GM19351 (cell line): ENCODE data around the gene MALAT1.
"Not testable (repeated sequence)": the region's sequence is repeated elsewhere in the genome, so short reads cannot be mapped to it uniquely, and the experiment has no call there.

Experiments
- ATAC-seq: cut with Tn5 transposase; IDR thresholded peaks from one replicate; pipeline ENCODE4 v1.9.1; 2021; ENCODE audit warnings: mild to moderate bottlenecking, moderate library complexity; ENCODE audit not compliant: unreplicated experiment

Gene MALAT1

DNA sequence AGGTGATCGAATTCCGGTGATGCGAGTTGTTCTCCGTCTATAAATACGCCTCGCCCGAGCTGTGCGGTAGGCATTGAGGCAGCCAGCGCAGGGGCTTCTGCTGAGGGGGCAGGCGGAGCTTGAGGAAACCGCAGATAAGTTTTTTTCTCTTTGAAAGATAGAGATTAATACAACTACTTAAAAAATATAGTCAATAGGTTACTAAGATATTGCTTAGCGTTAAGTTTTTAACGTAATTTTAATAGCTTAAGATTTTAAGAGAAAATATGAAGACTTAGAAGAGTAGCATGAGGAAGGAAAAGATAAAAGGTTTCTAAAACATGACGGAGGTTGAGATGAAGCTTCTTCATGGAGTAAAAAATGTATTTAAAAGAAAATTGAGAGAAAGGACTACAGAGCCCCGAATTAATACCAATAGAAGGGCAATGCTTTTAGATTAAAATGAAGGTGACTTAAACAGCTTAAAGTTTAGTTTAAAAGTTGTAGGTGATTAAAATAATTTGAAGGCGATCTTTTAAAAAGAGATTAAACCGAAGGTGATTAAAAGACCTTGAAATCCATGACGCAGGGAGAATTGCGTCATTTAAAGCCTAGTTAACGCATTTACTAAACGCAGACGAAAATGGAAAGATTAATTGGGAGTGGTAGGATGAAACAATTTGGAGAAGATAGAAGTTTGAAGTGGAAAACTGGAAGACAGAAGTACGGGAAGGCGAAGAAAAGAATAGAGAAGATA, at the start of gene MALAT1:
TSS of gene MALAT1 (plus strand) at position 69 of the 736 bp plus-strand sequence.
- ATAC-seq = no peak

DNA sequence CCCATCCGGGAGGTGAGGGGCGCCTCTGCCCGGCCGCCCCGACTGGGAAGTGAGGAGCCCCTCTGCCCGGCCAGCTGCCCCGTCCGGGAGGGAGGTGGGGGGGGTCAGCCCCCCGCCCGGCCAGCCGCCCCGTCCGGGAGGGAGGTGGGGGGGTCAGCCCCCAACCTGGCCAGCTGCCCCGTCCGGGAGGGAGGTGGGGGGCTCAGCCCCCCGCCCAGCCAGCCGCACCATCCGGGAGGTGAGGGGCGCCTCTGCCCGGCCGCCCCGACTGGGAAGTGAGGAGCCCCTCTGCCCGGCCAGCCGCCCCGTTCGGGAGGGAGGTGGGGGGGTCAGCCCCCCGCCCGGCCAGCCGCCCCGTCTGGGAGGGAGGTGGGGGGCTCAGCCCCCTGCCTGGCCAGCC, 47.5 kb upstream of the MALAT1 start:
- not testable (repeated sequence) for ATAC-seq

DNA sequence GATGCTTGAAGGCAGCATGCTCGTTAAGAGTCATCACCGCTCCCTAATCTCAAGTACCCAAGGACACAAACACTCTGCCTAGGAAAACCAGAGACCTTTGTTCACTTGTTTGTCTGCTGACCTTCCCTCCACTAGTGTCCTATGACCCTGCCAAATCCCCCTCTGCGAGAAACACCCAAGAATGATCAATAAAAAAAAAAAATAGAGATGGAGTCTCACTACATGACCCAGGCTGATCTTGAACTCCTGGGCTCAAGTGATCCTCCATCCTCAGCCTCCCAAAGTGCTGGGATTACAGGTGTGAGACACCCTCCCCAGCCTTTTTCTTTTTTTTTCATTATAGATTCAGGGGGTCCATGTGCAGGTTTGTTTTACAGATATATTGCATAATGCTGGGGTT, 46.6 kb upstream of the MALAT1 start:
- not testable (repeated sequence) for ATAC-seq

DNA sequence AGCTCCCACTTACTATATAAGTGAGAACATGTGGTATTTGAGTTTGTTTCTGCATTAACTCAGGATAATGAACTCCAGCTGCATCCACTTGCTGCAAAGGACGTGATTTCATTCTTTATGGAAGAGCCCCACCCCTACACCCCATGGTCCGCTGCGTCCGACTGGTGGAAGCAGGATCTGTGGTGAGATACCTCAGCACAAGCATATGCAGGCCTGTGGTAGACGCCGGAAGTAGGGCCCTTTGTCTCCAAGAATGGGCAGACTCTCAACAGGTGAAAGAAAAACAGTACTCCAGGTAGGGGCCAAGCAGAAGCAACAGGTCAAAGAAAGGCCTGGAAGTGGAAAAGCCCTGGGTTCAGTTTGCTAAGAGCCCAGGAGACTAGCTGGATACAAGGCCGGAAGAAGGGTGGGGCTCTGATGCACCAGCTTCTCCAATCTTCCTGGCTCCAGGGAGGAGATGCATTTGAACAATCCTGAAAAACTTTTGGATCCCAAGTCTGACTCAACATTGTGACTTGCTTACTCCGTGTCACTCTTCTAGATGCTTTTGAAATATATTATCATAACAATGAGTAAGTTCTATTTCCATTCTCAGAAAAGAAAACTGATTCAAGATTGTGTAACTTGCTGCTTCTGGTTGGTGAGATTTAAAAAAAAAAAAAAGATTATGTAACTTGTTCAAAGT, 45.9 kb upstream of the MALAT1 start:
- no peak for ATAC-seq

DNA sequence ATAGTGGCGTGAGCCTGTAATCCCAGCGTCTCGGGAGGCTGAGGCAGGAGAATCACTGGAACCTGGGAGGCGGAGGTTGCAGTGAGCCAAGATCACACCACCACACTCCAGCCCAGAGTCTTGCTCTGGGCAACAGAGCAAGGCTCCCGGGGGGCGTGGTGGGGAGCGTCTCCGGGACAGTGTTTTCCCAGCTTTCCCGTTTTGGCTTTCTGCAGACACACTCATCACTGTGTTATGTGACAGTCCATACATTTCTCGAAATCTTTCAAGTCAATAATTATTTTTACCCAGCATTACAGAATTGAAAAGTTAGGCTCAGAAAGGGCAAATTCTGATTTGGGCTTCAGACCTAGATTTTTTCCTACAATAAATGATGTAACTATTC, 44.5 kb upstream of the MALAT1 start:
- ATAC-seq = no peak

DNA sequence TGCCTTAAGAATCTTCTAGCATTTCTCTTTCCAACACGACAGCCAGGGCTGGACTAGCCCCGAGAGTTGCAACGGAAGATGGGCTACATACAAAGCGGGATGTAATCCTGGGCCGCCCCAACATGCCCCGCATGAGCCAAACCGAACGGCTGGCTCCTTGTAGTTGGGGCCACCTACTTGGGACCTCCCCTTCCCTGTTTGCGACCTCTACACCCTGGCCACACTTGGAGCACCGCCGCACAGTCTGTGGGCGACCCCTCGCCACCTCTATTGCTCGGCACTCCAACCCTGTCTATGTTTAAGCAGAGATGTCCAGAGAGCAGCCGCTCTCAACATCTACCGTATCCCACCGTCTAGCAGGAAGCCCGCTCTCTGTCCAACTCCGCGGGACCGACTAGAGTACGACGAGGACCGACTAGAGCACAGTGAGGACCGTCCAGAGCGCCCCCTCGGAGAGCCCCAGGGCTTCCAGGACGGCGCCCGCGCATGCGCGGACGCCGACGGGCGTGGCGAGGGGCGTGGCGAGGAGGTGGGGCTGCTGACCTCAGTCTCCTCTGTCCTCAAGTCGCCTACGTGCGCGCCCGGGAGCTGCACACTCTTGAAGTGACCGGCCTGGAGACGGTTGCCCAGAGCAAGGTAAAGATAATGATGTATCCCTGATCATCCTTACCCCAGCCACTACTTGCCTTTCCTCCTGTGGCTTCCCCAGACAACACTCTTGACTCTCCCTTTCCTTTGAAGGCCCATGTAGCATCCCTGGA, 44.0 kb upstream of the MALAT1 start:
- peak; percentile 73 for ATAC-seq

DNA sequence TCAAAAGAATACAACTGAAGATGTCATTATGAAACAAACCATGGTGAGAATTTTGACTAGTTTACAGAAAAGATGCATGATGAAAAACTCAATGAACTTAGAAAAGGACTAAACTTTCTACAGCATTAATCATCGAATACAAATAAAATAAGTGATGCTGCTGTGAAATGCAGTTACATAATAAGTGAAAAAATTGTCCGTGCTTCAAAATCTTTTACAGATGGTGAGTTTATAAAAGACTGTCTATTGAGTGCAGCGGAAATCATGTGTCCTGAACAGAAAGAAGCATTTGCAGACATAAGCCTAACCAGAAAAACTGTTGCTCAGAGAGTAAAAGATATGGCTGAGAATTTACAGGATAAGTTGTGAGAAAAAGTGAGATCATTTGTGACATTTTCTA, 42.4 kb upstream of the MALAT1 start:
- ATAC-seq = no peak

DNA sequence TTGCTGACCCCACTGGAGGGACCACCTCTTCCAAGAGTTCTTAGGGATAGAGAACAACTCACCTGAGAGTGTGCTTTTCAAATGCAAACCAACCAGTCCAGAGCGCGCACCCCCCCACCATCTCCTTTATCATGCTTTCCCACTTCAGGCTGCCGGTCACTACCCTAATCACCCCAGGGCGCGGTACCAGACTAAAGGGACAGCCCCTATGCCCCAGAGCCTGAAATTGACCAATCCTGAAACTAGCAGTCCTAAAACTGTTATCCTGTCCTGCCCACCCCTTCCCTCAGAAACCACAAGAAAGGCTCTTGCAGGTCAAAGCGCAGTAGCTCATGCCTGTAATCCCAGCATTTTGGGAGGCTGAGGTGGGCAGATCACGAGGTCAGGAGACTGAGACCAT, 39.3 kb upstream of the MALAT1 start:
- ATAC-seq = no peak

DNA sequence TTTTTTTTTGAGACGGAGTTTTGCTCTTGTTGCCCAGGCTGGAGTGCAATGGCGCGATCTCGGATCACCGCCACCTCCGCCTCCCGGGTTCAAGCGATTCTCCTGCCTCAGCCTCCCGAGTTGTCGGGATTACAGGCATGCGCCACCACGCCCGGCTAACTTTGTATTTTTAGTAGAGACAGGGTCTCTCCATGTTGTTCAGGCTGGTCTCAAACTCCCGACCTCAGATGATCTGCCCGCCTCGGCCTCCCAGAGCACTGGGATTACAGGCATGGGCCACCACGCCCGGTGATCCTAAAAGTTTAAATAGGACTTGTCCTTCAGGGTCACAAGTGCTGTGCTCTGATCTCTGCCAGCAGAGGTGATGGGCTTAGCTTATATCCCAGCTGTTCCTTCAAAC, 33.4 kb upstream of the MALAT1 start:
- ATAC-seq = not testable (repeated sequence)

DNA sequence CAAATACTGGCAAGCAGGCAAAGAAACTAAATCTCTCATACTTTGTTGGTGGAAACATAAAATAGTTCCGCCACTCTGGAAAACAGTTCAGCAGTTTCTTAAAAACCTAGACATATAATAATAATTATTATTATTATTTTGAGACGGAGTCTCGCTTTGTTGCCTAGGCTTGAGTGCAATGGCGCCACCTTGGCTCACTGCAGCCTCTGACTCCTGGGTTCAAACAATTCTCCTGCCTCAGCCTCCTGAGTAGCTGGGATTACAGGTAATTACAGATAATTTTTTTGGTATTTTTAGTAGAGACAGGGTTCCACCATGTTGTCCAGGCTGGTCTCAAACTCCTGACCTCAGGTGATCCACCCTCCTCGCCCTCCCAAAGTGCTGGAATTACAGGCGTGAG, 31.5 kb upstream of the MALAT1 start:
- ATAC-seq = not testable (repeated sequence)

DNA sequence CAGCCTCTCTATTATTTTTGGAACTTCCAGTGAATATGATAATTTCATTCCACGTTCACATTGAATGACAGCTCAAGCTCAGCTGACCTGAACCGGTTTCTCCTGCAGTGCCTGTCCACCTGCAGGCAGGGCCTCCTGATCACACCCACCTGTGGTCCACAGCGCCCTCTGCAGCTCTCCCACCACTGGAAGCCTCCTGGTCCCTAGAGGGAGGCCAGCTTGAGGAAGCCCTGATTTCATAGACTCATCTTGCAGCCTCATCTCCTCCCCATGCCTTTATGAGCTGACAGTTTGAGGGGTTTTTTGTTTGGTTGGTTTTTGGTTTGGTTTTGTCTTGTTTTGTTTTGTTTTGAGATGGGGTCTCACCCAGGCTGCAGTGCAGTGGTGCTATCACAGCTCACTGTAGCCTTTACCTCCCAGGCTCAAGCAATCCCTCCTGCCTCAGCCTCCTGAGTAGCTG, 29.9 kb upstream of the MALAT1 start:
- no peak for ATAC-seq

DNA sequence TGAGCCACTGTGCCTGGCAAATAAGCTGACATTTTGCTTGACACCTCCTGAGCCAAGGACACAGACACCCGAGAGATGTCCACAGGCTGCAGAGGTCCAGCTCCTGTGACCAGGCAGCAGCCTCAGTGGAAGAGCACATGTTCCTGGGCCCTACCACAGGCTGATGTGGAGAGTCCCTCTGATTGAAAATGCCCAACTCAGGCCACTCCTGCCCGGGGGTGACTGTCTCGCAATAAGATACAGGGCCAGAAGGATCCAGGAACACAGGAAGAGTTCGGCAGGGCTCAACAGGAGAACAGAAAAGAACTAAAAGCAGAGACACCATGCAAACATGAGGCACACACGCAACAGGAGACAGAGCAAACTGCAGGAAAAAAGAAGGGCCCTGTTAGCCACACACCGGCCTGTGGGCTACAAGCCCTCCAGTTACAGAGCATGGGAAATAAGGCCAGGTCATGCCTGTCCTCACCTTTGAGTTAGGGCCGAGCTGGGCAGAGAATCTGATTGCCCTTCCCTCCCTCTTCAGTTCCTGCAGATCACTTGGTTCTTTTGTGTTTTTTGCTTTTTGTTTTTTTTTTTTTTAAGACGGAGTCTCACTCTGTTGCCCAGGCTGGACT, 28.3 kb upstream of the MALAT1 start:
- ATAC-seq = no peak

DNA sequence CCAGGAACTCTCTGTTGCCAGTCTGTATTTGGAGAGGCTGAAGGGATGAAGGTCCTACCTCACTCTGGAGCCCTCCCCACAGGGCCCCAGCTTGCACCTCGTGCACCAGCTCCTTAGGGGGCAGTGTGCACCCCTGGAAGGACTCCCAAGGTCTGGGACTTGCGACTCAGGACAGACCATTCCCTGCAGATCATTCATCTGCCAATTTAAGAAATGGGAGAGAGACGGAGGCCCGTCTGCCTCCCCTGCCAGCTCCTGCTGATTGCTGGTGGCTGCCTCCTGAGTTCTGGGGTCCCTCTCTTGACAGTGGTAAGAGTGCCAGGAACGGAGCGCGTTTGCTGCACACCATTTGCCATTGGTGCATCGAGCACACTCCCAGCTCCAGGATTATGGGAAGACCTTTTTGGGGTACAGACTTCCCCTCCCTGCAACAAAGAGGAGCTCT, 27.4 kb upstream of the MALAT1 start:
- ATAC-seq = no peak

DNA sequence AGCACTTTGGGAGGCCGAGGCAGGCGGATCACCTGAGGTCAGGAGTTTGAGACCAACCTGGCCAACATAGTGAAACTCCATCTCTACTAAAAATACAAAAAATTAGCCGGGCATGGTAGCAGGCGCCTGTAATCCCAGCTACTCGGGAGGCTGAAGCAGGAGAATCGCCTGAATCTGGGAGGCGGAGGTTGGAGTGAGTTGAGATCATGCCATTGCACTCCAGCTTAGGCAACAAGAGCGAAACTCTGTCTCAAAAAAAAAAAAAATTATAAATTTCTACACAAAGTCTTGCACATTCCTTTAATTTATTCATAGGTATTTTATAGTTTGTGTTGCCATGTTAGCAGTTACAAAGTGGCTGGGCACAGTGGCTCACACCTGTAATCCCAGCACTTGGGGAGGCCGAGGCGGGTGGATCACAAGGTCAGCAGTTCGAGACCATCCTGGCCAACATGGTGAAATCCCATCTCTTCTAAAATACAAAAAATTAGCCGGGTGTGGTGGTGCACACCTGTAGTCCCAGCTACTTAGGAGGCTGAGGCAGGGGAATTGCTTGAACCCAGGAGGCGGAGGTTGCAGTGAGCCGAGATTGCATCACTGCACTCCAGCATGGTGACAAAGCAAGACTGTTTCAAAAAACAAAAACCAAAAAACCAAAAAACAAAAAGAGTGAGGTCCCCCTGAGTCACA, 26.1 kb upstream of the MALAT1 start:
- not testable (repeated sequence) for ATAC-seq

DNA sequence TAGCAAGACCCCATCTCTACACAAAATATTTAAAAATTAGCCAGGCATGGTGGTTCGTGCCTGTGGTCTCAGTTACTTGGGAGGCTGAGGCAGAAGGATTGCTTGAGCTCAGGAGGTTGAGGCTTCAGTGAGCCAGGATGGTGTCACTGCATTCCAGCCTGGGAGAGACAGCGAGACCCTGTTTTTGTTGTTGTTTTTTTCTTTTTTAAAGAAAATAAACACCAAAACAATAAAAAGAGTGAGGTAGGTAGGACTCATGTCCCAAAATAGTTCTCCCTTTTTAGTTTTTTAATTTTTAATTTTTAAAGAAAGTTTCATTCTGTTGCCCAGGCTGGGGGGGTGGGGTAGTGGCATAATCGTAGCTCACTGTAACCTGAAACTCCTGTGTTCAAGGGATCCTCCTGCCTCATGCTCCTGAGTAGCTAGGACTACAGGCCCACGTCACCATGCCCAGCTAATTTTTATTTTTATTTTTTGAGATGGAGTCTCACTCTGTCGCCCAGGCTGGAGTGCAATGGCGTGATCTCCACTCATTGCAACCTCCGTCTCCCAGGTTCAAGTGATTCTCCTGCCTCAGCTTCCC, 25.5 kb upstream of the MALAT1 start:
- no peak for ATAC-seq

DNA sequence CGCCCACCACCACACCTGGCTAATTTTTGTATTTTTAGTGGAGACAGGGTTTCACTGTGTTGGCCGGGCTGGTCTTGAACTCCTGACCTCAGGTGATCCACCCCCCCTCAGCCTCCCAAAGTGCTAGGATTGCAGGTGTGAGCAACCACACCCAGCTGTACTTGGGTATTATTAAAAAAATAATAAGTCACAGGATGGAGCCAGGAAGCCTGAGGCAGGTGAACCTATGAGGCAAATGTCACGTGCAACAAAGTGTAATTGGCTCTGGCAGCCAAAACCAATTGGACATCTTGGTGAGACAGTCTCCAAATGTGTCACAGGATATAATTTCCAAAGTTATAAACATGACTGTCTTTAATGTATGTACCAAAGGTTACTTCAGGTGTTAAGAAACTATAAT, 24.0 kb upstream of the MALAT1 start:
- no peak for ATAC-seq

DNA sequence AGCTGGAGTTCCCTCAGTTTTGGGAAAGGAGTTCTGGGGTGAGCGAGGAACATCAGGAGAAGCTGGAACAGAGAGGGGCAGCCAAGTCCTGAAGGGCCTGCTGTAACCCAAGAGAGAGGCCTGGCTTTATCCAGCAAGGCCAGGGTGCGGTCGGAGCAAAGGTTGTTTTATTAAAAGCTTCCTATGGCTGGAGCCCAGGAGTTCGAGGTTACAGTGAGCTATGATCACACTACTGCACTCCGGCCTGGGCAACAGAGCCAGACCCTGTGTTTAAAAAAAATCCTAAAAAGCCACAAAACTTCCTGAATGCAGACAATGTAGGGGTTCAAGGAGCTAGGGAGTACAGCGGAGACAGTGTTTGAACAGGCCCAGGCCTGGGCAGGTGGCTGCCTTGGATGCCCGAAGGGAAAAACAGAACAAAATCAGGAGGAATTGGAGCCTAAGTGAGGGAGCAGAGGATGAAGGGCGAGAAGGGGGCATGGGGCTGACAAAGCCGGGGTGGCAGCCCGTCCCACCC, 22.2 kb upstream of the MALAT1 start:
- ATAC-seq = peak; percentile 14

DNA sequence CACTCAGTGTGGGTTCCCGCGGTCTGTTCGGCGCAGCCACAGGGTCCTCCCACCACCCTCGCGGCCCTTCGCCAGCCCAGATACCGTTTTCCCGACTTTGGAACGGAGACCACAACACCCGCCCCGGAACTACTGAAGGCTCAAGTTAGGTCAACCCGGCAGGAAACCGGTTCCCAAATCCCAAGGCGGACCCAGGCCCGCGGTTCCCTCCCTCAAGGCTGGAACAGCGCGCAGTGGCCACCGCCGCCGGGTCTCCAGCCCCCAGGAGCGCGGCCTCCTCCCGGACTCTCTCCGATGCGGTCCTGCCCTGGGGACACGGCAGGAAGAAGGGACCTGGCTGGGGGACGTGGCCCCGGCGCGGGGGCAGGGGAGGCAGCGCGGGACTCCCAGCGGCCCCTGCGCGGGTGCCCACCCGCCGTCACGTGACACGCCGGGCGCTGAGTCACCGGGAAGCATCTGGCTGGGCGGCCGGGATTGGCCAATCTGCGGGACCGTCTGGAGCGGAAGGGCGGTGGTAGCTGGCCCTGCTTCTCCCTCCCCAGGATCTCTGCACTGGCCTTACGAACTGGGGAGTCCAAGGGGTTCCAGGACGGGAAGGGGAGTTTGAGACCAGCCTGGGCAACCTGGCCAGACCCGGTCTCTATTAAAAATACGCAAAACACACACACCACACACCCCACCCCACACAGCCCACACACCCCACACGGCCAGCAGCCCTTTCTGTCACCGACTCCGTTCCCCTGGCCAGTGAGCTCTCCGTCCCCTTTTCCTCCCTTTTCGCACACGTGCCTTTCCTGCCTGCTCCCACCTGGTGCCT, 21.5 kb upstream of the MALAT1 start:
- peak; percentile 73 for ATAC-seq
